OCI-M1 (cell line): ENCODE data around the gene TFCP2.

ENCODE experiments used
- DNase-seq: peaks from one replicate; lab custom pipeline; 2025; lab: John Stamatoyannopoulos, UW

The TFCP2 gene

DNA sequence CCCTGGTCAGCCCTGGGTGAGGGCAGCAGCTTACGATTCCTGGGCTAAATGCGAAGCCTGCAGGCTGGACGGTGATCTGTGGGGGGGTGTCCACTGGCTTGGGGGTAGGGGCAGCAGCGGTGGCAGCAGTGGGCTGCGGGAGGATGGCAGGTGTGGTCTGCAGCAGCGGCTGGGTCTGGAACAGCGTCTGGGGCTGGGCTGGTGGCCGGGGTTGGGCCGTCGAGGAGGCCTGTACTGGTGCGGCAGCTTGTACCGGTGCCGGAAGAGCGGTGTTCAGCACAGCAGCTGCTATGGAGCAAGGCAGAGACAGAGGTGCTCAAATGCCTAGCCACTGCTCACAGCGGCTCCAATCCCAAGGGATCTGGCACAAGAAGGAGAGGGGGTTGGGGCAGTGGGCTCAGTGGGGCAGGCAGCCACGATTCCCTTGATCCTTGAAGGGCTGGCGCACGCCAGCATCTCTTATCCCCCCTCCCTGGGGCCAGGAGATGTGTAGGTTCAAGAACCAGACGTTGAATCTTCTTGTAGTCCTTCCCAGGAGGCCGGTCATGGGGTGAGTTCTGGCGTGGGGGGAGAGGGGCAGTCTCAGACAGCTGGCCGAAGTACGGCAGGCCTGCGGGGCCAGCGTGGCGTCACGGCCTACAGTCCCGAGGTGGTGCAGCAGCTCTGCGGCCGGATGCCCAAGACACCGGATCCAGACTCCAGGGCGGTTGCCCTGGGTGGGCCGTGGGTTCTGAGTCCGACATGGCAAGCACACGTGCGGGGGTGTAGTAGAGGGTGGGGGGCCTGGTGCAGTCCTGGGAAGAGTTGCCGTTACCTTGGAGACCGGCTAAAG lies 25.0 kb upstream of the TFCP2 start:
- no peak for DNase-seq

- DNase-seq = no peak
Observed at GRCh38 chr12:51196547-51196946, 23.6 kb upstream of the TFCP2 start.

GRCh38 chr12:51195841-51196240 lies 22.9 kb upstream of the TFCP2 start:
- DNase-seq = no peak

DNA sequence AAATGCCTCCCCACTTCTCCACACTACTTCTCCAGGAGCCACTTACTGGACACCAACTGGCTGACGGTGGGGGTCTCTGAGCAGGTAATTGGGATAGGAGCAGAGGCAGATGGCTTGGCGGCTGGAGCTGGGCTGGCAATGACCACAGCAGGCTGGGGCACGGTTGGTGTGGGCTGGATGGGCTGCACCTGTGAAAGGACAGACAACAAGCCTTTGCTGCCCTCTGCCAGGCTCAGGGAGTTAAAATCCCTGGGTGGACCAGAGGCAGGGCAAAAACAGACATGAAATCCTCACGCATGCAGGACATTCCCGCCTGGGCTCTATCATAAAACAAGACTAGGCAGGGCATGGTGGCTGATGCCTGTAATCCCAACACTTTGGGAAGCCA lies 19.3 kb upstream of the TFCP2 start:
- no peak for DNase-seq

- no peak for DNase-seq
Observed at GRCh38 chr12:51191516-51192283, 18.8 kb upstream of the TFCP2 start.

DNA sequence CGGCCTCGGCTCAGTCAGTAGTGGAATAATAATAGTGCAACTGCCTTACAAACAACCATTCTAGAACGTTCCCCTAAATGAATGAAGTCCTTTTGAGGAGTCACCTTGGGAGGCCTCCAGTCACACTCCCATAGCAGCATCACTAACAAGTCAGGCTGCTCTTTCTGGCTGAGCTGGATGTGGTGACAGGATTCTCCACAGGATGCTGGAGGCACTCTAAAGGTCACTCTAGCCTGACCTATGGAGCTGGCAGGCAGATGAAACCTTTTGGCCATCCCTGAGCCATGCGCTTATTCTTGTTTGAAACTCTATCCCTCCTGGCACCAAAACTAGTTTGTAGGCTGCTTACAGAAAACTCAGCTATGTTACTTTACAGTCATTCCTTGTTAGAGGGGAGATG lies 17.9 kb upstream of the TFCP2 start:
- DNase-seq = no peak

DNA sequence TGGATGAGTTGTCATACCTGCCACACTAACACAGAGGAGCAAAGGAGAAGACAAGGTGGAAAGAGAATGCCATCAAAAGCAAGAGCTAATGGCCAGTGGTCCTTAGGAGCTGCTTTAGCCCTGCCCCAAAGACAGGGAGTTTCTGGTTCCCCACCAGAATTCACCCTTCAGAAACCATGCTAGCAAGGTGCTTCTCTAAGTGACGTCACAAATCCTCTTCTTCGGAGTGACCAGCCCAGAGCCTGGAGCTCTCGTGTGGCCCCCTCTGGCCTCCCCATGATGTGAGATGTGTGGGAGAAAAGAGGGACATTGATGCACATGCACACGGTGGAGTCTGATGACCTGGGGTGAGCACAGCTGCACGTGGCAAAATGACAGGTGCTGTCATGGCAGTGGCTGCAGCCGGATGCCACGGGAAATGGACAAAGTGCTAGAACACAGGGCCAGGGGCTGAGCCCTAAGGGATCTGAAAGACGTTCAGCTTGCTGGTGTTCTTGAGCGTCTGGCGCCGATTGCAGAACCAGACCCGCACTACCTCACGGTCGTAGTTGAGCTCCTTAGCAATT lies 16.9 kb upstream of the TFCP2 start:
- no peak for DNase-seq

DNA sequence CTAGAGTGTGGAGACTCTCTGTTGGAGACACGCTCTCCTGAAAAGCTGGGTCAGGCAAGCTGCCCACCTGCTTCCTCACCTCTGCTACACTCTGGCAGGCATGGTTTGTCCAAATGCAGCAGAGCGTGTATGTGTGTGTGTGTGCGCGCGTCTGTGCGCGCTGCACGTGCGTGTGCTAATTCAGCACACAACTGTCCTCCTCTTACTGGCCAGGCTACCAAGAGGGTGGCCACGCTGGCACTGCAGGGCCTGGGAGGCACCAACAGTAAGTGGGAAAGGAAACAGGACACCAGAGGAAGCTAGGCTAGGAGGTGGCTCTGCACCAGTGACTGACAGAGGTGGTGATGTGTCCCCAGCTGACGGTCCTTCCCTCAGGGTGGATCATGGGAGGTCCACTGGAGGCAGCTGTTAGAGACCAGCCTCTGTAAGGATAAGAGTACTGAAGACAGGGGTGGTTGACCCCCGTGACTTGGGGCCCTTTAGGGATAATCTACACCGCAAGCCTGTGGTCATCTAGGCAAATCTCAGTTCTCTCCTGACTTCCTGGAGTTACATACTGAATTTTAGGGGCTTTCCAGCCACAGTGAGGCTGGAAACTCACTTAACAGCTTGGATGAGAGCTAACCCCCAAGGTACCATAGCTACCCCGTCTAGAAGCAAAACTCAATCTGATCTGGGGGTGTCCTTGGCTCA lies 15.6 kb upstream of the TFCP2 start:
- no peak for DNase-seq

DNA sequence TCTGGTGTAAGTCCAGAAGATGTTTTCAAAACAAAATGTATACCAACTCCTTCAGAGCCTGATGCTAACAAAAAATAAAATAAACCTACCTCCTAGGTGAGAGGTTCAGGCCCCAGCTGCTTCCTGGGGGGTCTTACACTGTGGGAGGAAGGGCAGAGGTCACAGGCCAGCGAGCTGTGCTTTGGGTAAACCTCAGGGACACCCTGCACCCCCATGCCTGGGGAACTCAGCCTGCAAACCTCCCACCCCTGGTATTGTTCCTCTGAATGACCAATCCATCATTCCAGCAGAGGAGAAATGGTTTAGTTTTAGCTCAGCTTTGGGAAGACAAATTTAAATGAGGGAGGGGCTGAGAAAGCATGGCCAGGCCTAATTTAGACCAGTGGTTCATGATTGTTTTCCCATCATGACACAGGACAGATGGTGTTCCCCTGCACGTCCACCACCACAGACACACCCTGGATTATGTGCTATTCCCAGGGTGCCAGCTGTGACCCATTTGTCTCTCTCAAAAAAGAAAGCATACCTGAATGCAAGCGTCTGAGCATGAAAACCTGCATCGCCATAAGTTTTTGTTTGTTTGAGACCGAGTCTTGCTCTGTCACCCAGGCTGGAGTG lies 14.5 kb upstream of the TFCP2 start:
- no peak for DNase-seq

DNA sequence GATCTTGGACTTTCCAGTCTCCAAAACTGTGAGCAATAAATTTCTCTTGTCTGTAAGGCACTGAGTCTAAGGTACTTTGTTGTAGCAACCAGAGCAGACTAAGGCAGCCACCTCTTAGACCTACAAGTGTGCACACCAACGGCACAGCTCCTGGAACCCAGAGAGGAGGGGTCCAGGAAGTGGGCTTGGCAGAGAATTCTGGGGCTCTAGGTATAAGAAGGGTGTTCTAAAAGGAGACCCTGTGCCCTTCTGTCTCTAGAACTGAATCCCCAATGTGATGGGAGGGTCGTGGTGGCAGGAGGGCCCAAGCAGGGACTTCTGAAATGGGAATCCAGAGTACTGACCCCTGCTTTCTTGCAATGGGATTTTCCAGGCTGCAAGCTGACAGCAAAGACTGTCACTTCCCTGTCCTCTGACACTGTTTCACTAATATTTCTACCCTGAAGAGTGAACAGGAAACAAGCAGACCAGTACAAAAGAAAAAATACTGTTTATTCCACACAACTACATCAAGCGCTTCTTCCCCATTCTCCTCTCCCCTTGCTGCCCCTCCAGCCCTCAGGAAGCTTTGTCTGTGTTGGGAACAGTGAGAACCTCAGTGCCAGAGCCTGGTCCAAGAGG lies 13.6 kb upstream of the TFCP2 start:
- no peak for DNase-seq

DNA sequence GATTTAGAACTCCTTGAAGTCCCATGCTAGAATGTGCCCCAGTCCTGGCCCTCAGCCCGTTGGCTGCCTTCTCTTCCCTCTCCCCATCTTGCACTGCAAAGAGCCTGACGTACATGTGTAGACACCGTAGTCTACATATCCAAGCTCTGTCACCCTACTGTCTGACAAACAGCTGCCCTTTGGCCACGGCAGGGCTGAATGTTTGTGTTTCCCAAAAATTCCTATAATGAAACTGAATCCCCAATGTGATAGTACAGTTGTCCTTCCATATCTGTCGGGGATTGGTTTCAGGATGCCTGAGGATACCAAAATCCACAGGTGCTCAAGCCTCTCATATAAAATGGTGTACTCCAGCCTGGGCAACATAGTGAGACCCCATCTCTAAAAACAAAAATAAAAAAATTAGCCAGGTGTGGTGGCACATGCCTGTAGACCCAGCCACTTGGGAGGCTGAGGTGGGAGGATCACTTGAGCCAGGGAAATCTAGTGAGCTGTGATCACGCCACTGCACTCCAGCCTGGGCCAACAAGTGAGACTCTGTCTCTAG lies 12.3 kb upstream of the TFCP2 start:
- DNase-seq = no peak

- peak; percentile 40 for DNase-seq
Observed at GRCh38 chr12:51183816-51184215, 10.9 kb upstream of the TFCP2 start.

DNA sequence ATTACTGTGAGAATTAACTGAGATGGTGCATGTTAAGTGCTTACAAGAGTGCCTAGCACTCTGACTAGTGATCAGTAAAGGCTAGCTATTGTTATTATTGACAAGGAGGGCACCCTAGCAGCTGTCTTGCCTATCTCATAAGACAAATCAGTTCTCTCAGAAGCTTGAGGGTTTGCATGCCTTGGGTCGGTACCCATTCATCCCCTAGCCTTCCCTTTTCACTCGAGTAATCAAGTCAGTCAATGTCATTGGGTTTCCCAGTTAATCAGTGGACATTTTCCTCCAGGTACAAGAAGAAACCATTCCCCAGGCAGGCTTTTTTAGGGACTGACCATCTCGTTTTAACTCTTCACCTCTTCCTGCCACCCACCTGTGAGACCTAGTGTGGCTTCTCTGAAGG lies 10.4 kb upstream of the TFCP2 start:
- DNase-seq = no peak

GRCh38 chr12:51181558-51181957 lies 8.6 kb upstream of the TFCP2 start:
- DNase-seq = no peak

DNA sequence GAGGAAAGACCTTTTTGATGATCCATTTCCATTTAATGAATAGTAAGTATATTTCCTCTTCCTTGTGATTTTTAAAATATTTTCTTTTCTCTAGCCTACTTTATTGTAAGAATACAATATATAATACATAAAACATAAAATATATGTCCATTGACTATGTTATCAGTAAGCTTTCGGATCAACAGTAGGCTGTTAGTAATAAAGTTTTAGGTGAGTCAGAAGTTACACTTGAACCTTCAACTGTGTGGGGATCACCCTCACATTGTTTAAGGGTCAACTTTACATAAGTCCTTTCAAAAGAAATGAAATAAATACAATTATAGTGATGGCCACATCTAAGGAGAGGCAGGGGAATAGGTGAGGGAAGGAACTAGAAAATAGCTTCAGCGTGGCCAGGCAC lies 5.0 kb upstream of the TFCP2 start:
- no peak for DNase-seq

DNA sequence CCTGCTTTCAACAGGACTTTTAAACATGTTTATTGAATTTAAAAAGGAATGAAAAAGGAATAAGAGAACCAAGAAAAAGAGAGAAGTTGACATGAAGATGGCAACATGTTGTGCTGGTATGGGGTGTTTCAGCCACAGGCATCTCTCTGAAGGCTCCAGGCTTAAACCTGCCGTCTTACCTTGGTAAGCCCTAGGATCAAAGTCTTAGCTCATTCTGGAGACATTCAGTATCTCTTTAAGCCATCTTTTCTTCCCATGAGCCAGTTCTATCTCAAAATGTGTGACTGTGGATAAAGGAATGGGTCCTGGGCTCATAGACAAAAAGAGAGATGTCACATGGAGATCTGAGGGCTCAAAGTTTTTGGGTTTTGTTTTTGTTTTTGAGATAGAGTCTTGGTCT lies 1.6 kb upstream of the TFCP2 start:
- no peak for DNase-seq

- DNase-seq = peak; percentile 52
Observed at GRCh38 chr12:51171884-51172514, 936 bp downstream of the TFCP2 start.

- no peak for DNase-seq
Observed at GRCh38 chr12:51163795-51164194, 9.1 kb downstream of the TFCP2 start.

- no peak for DNase-seq
Observed at GRCh38 chr12:51162217-51162616, 10.7 kb downstream of the TFCP2 start.

DNA sequence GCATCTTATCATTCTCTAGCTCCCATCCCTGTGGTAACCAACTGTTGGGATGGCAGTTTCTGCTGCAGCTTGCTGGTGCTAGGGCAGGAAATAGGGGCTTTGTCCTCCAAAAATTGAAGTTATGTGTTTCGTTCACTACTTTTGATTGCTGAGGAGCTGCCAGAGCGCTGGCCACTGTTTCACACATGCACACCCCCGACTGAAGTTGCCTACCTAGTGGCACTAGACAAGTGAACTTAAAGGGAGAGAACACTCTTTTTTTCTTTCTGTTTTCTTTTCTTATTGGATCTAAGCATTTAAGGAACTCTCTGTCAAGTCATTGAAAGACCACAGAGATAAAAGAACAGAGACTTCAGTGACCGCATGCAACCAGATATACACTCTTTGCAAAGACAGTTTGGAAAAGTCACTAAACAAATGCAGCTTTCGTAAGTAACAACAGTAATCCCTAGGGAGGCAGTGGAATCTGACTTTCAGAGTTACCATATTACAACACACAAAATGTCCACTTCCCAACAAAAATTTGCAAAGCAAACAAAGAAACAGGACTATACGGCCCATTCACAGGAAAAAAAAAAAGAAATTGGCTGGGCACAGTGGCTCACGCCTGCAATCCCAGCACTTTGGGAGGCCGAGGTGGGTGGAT lies 12.0 kb downstream of the TFCP2 start:
- peak; percentile 92 for DNase-seq
